NCI-H1694 (cell line): ENCODE measurements around the gene MAN2A1.

ENCODE experiments used
- DNase-seq: peaks from one replicate; lab custom pipeline; 2025; lab: John Stamatoyannopoulos, UW

Gene MAN2A1

GRCh38 chr5:109681763-109682162, 8.0 kb upstream of the MAN2A1 start:
- no peak for DNase-seq

DNA sequence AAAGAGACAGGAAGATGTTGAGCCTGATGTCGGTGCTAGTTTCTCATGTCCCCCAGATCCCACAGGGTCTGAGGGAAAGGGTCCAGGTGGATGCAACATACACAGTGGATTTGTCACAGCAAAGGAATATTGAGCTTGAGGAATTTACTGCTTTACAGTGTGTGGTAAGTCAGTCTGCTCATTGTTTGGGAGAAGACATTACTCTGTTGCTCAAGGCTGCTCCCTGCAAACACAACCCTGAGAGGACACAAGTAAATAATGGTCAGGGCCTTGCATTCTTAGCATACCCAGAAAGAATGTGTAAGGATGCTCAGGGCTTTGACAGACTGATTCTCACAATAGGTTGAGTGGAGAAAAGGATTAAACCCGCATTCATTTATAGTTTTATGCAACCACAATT, 7.3 kb upstream of the MAN2A1 start:
- DNase-seq, result no peak

DNA sequence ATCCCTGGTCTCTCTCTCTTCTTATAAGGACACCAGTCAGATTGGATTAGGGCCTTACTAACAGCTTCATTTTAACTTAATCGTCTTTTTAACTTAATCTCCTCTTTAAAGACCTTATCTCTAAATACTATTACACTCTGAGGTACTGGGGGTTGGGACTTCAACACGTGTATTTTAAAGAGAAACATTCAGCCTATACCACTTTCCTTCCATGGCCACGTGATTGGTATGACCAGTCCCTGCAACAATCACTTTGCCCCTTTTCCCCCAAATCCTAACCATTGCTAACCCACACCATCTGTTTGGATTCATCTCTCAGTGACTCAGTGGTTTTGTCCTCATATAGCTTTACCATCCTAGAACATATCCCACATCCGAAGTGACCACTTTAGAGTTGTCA, 3.8 kb upstream of the MAN2A1 start:
- DNase-seq, result no peak

GRCh38 chr5:109688630-109688969, 1.1 kb upstream of the MAN2A1 start:
- DNase-seq, result peak; percentile 37

DNA sequence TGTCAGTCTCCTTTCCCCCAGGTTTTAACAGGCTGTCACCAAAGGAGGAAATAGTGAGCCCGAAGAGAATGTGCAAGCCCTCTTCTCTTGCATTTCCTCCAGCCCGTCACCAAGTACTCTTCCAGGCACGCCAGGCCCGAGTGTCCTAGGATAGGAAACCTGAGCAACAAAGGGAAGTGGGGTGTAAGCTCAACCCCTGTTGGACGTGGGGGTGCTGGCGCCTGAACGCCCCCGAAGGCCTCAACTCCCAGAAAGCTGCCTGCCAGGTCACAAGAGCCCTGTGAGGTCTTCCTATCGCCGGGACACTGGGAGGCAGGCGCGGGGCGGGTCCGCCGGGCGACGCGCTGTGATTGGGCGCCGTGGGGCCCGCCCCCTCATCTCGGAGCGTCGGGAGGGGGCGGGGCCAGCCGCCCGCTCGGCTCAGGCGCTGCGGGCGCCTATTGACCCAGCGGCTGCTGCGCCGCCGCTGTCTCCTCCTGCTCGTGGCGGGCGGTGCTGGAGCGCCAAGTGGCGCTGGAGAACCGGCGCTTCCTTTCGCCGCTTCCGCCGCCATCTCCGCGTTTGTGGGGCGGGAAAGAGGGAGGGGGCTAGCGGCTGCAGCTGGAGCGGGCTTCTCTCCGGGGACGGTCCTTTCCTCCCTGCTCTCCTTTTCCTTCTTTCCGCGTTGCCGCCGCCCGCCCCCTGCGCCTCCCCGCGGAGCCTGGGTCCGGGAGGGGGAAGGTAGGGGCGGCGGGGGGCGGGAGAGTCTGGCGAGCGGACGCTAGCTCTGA, 572 bp upstream of the MAN2A1 start:
- DNase-seq, result peak; percentile 67

DNA sequence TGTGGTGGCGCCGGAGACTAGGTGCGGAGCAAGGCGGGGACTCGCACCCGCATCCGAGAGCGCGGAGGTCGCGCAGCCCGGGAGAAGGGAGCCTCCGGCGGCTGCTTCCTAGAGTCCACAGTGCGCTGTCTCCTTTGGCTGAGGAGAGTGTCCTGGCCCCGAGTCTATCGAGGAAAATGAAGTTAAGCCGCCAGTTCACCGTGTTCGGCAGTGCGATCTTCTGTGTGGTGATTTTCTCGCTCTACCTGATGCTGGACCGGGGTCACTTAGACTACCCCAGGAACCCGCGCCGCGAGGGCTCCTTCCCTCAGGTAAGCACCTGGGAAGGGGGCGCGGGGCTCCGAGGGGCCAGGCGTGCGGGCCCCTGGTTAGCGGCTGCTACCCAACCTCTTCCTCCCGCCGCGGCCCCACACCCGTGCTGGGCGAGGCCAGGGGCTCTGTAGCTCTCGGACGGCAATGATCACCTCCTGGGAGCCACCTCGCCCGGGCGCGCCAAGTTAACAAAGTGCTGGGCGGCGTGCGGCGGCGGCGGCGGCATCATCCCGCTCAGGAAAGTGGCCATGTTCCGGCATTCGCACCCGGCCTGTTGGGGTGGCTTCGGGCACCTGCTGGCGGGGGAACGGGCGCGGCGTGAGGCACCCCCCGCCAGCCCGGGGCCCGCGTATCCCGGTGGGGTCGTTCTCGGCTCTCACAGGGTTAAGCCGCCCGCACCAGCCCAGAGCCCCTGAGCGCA, 681 bp downstream of the MAN2A1 start:
- no peak for DNase-seq

DNA sequence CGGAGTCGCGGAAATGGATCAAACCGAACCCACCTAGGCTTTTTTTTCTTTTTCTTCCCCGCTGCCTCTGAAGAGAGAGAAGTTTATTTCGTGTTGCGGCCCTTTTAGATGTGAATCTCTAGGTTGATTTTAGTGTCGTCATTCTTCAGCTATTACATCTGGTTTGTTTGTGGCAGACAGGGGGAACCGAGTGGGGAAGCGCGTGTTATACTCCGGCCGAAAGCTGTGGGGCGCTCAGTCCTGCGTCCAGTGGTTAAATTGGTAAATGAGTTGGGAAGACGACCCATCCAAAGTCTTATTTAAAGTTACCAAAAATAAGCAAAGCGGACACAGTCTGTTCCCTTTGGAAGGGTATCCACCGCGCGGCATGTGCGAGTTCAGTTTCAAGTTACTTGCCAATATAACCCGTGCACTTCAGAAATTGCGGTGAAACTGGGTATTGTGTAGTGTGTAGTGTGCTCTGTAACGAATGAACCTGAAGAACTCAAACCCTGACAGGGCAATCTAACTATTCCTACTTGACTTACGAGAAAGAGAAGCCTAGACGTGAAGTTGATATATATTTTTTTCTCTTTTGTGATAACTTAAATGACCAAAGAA, 1.3 kb downstream of the MAN2A1 start:
- DNase-seq, result peak; percentile 23

DNA sequence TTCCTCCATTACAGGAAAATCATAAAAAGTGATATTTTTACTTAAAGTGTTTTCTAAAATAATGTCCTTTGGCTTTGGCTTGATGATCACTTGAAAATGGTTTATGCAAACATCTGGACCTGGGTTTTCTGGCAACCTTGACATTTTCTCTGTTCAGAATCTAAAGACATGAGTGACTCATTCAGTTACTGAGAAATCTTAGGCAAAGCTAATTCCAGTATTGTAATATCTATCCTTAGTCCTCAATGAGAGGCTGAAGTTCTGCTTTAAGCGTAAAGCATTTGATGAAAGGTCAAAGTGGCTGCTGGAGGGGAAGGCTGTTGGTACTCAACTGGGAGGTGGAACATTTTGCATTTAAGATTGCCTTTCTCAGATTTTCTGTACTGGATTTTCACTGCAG, 2.3 kb downstream of the MAN2A1 start:
- no peak for DNase-seq

- no peak for DNase-seq
These were observed 3.1 kb downstream of the MAN2A1 start for GRCh38 chr5:109692852-109693251.

DNA sequence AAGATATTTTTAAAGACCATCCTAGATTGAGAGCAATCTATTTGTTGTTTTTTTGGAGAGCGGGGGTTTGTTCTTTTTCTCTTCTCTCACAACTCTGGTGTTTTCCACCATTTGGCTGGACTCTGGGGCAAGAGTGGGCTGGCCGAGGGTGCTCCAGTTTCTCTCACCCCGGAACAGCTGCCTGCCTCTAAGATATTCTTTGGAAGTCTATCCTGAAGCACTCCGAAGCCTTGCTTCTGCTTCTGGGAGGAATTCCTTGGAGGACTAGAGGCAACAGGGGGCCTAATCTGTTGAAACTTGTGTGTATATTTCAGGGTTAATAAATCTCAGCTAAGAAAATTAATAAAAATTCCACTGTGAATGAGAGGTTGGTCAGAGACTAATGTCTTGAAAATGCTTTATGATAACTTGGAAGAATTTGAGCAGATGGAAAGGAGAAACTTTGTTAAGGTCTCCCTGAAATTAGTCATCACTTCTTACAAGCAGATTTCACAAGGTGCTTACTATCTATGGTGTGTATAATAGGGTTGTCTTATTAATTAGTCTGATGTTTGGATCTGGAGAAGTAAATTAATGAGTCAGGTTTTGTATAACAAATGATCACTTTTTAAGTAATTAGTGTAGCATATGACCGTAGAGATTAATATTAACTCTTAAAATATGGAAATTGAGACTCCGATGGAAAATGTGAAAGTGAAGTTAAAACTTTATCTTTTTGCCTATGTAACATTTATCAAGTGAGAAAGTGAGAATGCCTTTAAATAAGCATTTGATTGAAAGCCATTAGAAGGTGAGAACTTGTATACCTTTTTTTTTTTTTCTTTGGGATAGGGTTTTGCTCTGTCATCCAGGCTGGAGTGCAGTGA, 4.0 kb downstream of the MAN2A1 start:
- DNase-seq, result no peak

DNA sequence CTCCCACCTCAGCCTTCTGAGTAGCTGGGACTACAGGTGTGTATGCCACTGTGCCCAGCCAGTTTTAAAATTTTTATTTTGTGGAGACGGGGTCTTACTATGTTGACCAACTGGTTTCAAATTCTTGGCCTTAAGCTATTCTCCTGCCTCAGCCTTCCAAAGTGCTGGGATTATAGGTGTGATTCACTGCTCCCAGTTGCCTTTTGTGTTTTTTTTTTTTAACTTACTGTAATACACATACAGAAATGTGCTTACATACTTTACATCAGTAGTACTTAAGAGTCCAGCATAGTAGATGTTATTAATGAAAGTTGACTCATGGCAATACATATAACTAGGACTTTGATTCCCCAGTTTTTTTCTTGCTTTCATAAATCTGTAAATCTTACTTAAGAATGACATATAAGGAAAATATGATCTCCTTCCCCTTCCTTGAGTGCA, 4.7 kb downstream of the MAN2A1 start:
- DNase-seq, result no peak

- no peak for DNase-seq
These were observed 5.5 kb downstream of the MAN2A1 start for GRCh38 chr5:109695005-109695926.

GRCh38 chr5:109697339-109697738, 7.6 kb downstream of the MAN2A1 start:
- DNase-seq, result no peak

GRCh38 chr5:109700516-109701153, 10.9 kb downstream of the MAN2A1 start:
- no peak for DNase-seq

DNA sequence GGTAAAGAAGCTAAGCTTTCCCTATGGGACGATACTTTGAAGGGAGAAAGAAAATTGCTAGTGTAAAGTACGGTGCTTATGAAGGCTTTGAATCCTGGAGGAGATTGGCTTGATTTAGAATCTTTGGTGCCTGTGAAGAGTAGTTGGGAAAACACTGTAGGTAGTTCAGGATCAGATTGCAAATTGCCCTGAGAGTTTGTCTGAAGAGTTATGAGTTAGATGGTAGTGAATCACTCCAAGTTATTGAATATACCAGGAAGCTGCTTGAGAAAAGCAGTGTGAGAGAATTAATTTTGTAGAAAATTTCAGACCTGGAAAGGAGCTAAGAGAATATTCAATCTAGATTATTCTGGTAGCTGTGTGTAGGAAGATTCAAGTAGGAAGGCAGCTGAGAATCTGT, 11.5 kb downstream of the MAN2A1 start:
- DNase-seq, result no peak

DNA sequence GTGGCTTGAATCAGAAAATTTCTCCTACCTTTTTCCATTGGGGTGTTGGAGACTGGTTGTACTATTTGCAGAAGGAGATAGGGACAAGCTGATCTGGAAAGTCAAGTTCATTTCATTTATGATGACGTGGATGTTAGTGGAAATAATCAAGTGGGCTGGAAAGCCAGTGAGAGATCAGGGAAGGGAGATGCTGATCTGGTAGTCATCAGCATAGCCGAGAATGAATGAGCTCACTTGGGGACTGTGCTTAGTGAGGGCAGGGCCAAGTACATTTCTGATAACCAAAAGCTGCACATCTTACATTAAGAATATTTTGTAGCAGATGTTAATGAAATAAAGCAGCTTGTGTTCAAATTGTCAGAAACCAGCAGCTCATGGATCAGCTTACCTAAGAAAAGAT, 12.1 kb downstream of the MAN2A1 start:
- DNase-seq, result no peak

- no peak for DNase-seq
These were observed 13.4 kb downstream of the MAN2A1 start for GRCh38 chr5:109703166-109703565.

DNA sequence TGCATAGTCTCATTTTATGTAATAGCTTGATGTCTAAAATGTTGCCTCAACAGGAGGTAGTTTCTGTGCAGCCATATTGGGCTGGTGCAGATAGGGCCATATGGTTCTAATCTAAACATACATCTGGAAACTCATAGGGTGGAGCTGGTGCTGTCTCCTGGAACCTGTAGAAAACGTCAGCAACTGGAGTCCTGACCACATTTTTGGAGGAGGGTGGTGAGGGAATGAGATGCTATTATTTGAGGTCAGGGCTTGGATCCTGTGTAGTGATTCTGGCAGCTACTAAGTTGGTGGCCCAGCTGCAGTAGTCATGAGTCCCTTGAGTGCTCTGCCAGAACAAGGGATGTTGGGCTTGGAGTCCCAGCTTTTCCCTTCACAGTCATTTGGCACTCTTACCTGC, 14.1 kb downstream of the MAN2A1 start:
- no peak for DNase-seq

GRCh38 chr5:109704282-109704952, 14.7 kb downstream of the MAN2A1 start:
- DNase-seq, result no peak

GRCh38 chr5:109705596-109705995, 15.9 kb downstream of the MAN2A1 start:
- no peak for DNase-seq
